Spleen (tissue), 7 donors: ENCODE results near the gene MAMDC4.
"Not testable (repeated sequence)": the region's sequence is repeated elsewhere in the genome, so short reads cannot be mapped to it uniquely, and the experiment has no call there.

ENCODE experiments used
- POLR2A ChIP-seq, 3 donors: fragments of 450-650 bp; IDR thresholded peaks; one replicate each; pipeline ENCODE4 v1.5.1; 2017; ENCODE audit warnings: antibody characterized with exemption in 3 of 3, mild to moderate bottlenecking in 1 of 3
- POLR2AphosphoS5 ChIP-seq, 3 donors: sonication (generic); formaldehyde crosslinking; IDR thresholded peaks; one replicate each; pipeline ENCODE4 v1.5.1; 2017; ENCODE audit warnings: antibody characterized with exemption in 3 of 3
- TF ChIP-seq, protein P1 (sequence below), 11 experiments: fragments of 200-600 bp in 7 of 11; fragments of 450-650 bp in 4 of 11; sonication (generic) in 4 of 11; IDR thresholded peaks in 8 of 11; conservative IDR thresholded peaks in 3 of 11; 1 replicate in 7 of 11; 2 replicates in 4 of 11; pipeline versions ENCODE4 v1.4.0 to v1.8.0; 2016 to 2021; ENCODE audit warnings: antibody characterized with exemption in 11 of 11, inconsistent platforms in 4 of 11, mild to moderate bottlenecking in 1 of 11
- donor health status: DM: no; HTN: no; CAD: no; lungs with moderate emphysema.
- donor health status: DM: no; HTN: no; CAD: no.
- donor health status: DM: no; HTN: no; CAD: no.

DNA sequence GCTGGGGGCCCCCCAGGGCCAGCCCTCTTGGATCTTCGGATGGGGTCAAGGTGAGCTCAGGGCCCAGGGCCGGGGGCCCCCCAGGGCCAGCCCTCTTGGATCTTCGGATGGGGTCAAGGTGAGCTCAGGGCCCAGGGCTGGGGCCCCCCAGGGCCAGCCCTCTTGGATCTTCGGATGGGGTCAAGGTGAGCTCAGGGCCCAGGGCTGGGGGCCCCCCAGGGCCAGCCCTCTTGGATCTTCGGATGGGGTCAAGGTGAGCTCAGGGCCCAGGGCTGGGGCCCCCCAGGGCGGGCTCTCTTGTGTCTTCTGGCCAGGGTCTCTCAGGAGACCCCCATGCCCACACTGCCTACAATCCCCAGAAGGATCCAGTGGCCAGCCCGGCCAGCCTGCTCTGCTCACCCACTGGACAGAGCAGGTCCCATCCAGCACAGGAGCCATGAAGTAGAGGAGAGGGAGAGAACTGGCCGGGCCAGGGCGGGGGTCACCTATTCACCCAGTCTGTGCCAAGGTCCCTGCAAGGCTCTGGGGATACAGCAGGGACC lies 49.1 kb upstream of the MAMDC4 start:
- TF ChIP-seq POLR2AphosphoS5, POLR2A (IDR thresholded peaks at IDR 0.05): not testable (repeated sequence)
- TF ChIP-seq, protein P1, sequence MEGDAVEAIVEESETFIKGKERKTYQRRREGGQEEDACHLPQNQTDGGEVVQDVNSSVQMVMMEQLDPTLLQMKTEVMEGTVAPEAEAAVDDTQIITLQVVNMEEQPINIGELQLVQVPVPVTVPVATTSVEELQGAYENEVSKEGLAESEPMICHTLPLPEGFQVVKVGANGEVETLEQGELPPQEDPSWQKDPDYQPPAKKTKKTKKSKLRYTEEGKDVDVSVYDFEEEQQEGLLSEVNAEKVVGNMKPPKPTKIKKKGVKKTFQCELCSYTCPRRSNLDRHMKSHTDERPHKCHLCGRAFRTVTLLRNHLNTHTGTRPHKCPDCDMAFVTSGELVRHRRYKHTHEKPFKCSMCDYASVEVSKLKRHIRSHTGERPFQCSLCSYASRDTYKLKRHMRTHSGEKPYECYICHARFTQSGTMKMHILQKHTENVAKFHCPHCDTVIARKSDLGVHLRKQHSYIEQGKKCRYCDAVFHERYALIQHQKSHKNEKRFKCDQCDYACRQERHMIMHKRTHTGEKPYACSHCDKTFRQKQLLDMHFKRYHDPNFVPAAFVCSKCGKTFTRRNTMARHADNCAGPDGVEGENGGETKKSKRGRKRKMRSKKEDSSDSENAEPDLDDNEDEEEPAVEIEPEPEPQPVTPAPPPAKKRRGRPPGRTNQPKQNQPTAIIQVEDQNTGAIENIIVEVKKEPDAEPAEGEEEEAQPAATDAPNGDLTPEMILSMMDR (IDR thresholded peaks at IDR 0.05 in 8 of 11, conservative IDR thresholded peaks at IDR 0.05 in 3 of 11): not testable (repeated sequence)
